Brain microvascular endothelial cell (primary cell): ENCODE results near the gene TNS1.

ENCODE experiments used
- DNase-seq: peaks from one replicate; pipeline ENCODE4 v3.0.0-alpha.2; 2020
- H3K27ac ChIP-seq: fragments of 250-450 bp; sonication (Bioruptor Pico); 2 replicates; pipeline ENCODE4 v1.5.1; 2020; ENCODE audit warnings: mild to moderate bottlenecking, moderate library complexity
- H3K27me3 ChIP-seq: fragments of 250-450 bp; sonication (Bioruptor Pico); replicated peaks from 2 replicates; pipeline ENCODE4 v1.5.1; 2020; ENCODE audit warnings: mild to moderate bottlenecking
- H3K36me3 ChIP-seq: fragments of 250-450 bp; sonication (Bioruptor Pico); replicated peaks from 2 replicates; pipeline ENCODE4 v1.5.1; 2020; ENCODE audit warnings: mild to moderate bottlenecking
- H3K4me3 ChIP-seq: 2 replicates; pipeline ENCODE4 v1.5.1; 2011; ENCODE audit warnings: low read depth, mild to moderate bottlenecking, control low read depth, low read length, moderate library complexity
- in situ Hi-C: cut with HindIII; loops from 2 replicates; pipeline ENCODE4 v1.10.0; 2017; ENCODE audit warnings: low sequenced_read_pairs, low pct_ligation_motif_present
- TF ChIP-seq, protein P1 (sequence below): IDR thresholded peaks from 2 replicates; pipeline ENCODE4 v1.5.1; 2011; ENCODE audit warnings: low read depth, mild to moderate bottlenecking, moderate library complexity, low read length, control low read depth, inconsistent platforms; ENCODE audit errors: missing control alignments

TNS1 gene

DNA sequence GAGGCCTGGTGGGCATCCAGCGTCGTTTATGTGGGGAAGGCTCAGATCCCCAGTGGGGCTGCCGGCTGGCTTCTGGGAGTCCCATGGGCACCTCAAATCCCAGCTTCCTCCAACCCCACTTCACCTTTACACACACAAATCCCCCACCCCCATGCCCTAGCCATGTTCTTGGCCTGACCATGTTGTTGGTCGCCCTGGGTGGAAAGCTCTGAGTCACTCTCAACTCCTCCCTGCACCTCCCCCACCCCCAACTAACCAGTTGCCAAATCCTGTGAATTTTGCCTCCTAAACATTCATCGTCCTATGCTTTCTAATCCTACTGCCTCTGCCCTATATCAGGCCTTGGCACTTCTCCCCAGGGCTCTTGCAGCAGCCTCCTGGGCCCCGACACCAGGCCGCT, 6.4 kb downstream of the TNS1 start:
- H3K36me3 ChIP-seq: no peaks in the 10 kb centered on the region
- no peak overlapping the region for H3K4me3 ChIP-seq
- H3K27me3 ChIP-seq: no peaks in the 10 kb centered on the region
- in situ Hi-C loops: no loop called here
- H3K27ac ChIP-seq: no peak overlapping the region
- TF ChIP-seq, protein P1, sequence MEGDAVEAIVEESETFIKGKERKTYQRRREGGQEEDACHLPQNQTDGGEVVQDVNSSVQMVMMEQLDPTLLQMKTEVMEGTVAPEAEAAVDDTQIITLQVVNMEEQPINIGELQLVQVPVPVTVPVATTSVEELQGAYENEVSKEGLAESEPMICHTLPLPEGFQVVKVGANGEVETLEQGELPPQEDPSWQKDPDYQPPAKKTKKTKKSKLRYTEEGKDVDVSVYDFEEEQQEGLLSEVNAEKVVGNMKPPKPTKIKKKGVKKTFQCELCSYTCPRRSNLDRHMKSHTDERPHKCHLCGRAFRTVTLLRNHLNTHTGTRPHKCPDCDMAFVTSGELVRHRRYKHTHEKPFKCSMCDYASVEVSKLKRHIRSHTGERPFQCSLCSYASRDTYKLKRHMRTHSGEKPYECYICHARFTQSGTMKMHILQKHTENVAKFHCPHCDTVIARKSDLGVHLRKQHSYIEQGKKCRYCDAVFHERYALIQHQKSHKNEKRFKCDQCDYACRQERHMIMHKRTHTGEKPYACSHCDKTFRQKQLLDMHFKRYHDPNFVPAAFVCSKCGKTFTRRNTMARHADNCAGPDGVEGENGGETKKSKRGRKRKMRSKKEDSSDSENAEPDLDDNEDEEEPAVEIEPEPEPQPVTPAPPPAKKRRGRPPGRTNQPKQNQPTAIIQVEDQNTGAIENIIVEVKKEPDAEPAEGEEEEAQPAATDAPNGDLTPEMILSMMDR: no peak
- peak; percentile 52 for DNase-seq

DNA sequence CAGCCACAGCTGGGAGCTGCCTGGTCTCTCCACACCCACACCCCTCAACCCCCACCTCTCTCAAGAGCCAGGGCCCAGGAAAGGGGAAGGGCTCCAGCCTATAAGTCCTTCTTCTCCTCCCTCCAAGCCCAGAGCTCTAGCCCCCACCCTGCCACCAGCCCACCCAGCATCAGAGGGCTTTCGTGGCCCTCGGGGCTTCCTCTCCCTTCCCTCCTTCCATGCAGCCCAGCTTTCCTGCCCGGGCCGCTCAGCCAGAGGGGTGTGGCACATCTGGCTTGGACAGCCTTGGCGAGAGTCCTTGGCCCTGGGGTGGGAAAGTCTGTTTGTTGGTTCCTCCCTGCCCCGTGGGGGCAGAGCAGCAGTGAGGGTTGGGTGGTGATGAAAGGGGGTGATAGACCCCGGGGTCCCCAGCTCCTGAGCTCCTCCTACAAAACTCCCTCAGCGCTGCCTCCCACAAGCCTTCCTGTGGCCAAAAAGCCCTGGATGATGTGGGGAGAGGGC, 7.0 kb downstream of the TNS1 start:
- Histone ChIP-seq H3K36me3 (no peaks in the 10 kb centered on the region), H3K27ac (no peak overlapping the region), H3K27me3 (no peaks in the 10 kb centered on the region), H3K4me3 (no peak overlapping the region)
- TF ChIP-seq, protein P1: no peak
- DNase-seq: no peak
- in situ Hi-C loops: no loop called here

DNA sequence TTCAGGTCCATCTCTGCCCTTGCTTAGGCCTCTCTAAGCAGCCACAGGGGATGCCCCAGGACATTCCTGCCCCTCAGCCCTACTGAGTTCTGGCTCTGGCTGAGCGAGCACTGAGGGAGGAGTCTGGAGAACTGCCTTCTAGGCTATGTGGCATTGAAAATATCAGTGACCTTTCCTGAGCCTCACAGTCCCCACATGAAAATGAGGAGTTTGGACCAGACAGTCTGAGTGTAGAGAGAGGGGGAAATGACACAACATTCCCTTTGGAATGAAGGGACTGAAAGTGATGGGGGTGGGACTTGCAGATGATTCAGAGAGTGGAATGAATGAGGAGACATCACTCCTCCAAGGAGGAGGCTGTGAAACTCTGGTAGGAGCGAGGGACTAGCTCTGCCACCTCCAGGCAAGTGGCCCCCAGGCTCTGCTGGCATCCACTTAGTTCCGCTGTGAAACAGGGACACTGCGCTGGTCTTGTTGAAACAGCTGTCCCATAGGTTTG, 8.0 kb downstream of the TNS1 start:
- DNase-seq: peak; percentile 72
- H3K27me3 ChIP-seq: no peaks in the 10 kb centered on the region
- no peaks in the 10 kb centered on the region for H3K36me3 ChIP-seq
- H3K4me3 ChIP-seq: no peak overlapping the region
- TF ChIP-seq, protein P1: no peak
- in situ Hi-C loops: no loop called here
- H3K27ac ChIP-seq: peak overlapping the region; percentile 65

DNA sequence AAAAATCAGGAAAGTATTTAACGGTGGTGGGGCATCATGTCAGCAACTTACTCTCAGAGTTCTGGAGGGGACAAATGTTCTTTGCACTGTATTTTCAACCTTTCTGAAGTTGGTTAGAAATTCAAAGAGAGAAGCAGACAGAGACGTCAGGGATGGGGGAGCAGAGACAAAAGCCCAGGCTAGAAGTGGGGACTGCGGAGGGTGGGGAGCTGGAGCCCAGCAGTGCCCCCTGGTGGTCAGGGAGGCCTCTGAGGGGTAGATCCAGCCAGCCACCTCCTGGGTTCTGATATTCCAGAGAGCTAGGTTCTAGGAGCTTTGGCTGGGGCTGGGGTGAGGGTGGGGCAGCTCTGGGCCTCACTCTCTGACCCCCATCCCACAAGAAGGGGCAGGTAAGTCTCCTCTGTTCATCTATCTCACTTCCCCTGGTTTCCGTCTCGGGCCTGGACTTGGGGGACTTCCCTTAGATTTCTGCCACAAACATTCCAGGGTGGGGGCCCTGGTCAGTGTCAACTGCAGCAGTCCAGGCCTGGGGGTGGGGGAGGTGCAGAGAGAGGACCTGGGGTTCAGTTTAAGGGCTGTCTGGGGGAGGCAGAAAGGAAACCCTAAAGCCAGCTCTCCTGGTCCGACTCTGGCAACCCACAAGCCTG, 8.9 kb downstream of the TNS1 start:
- Histone ChIP-seq H3K36me3 (no peaks in the 10 kb centered on the region), H3K27me3 (no peaks in the 10 kb centered on the region), H3K27ac (peak overlapping the region; percentile 65), H3K4me3 (no peak overlapping the region)
- DNase-seq: peak; percentile 27
- in situ Hi-C loops: no loop called here
- TF ChIP-seq, protein P1: peak; percentile 92

DNA sequence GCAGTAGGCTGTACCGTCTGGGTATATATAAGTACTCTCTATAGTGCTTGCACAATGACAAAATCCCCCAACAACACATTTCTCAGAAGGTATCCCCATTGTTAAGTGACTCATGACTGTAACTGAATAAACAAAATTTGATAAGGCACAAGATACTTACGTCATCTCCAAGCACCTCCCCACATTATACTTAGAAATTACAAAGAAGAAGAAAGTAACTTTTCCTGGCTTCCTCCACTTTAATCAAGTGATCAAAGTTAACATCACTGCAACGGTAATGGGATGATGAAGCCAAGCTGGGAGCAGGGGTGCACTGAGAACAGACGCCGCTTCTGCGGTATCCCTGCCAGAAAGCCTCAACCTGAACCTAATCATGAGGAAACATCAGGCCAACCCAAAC, 9.7 kb downstream of the TNS1 start:
- DNase-seq: peak; percentile 53
- no peaks in the 10 kb centered on the region for H3K27me3 ChIP-seq
- no peak overlapping the region for H3K4me3 ChIP-seq
- in situ Hi-C loops: no loop called here
- H3K27ac ChIP-seq: no peak overlapping the region
- TF ChIP-seq, protein P1: no peak
- H3K36me3 ChIP-seq: no peaks in the 10 kb centered on the region

DNA sequence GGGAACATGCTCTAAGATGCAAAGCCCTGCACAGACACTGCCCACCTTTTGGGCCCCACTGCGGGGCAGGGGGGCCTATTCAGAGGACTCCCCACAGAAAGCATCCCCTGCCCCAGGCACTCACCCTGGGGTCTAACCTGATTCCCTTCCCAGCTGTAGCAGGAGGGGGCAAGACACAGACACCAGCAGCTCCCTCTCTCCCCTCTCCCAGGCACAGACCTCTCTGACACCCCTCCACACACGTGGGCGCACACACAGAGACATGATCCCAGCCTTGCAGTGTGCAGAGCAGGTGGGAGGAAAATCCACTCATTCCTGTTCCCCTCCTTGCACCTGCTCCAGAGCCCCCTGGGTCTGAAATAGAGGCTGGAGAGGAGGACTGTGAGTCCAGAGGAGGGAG, 10.7 kb downstream of the TNS1 start:
- H3K36me3 ChIP-seq: no peaks in the 10 kb centered on the region
- H3K27me3 ChIP-seq: no peaks in the 10 kb centered on the region
- in situ Hi-C loops: no loop called here
- DNase-seq: no peak
- no peak overlapping the region for H3K27ac ChIP-seq
- H3K4me3 ChIP-seq: no peak overlapping the region
- TF ChIP-seq, protein P1: no peak
